ENCODE measurements around the gene PRPH. TPM values are rescaled to one million over a fixed set of nuclear protein-coding genes. Genes with fewer than 3 reads are reported as not detected.

Gene PRPH
- total and polyA plus RNA-seq, 2 of the 4 experiments (the other 2 are of a cell fraction) = not detected

GRCh38 chr12:49304161-49304560, 9.2 kb downstream of the PRPH start:
- dilution Hi-C loops (cut with HindIII; ENCODE audit: low sequenced_read_pairs, unreplicated experiment) = no loop called here
- intact Hi-C loops (cut with micrococcal nuclease) = no loop called here
- ATAC-seq (ENCODE audit: low read depth) = peak; percentile 53
- no peaks in the 10 kb centered on the region; the same call in 1 of the 2 replicates for H3K9me3 ChIP-seq (ENCODE audit: control insufficient read depth, insufficient read depth, low read length)
- no peaks in the 10 kb centered on the region for H4K20me1 ChIP-seq (ENCODE audit: insufficient read depth, low read length)
- no peaks in the 10 kb centered on the region for H3K36me3 ChIP-seq (ENCODE audit: control insufficient read depth, insufficient read depth, low read length)
- no peak overlapping the region for H3K23ac ChIP-seq (ENCODE audit: low read depth, low read length)
- in situ Hi-C loops (cut with MboI; ENCODE audit: low sequenced_read_pairs) = no loop called here
- 100% methylated on average over 1 of the region's 2 CpGs; no CpG with 5 or more reads in 1 of the 2 experiments for WGBS, 2 experiments (ENCODE audit: extremely low coverage in 2 of 2, insufficient read length in 1 of 2)
- 0 out of 2 replicates have a peak, but pooled peaks cover 4% of the 10 kb centered on the region for H3K9me1 ChIP-seq (ENCODE audit: insufficient read depth, low read length)
- H2AFZ ChIP-seq (replicated peaks; ENCODE audit: low read length, poor library complexity) = no peak overlapping the region
- no peak overlapping the region for H4K91ac ChIP-seq (ENCODE audit: insufficient read depth, low read depth, low read length)
- TF ChIP-seq MAZ (IDR thresholded peaks at IDR 0.05; ENCODE audit: borderline replicate concordance, low read depth, low read length) = no peak
- no peak for TF ChIP-seq MAFK (IDR thresholded peaks at IDR 0.05; ENCODE audit: low read depth, low read length)
- no peak for TF ChIP-seq CEBPB (IDR thresholded peaks at IDR 0.05; ENCODE audit: low read depth, low read length)
- no peak for TF ChIP-seq POLR2A (IDR thresholded peaks at IDR 0.05; ENCODE audit: low read depth, low read length)
- TF ChIP-seq CTCF (conservative IDR thresholded peaks at IDR 0.05; ENCODE audit: low read depth, low read length) = no peak
- no peak for TF ChIP-seq NFE2L2 (IDR thresholded peaks at IDR 0.05; ENCODE audit: low read depth, low read length)
- no peak for TF ChIP-seq BHLHE40 (IDR thresholded peaks at IDR 0.05; ENCODE audit: low read depth, low read length)
- TF ChIP-seq RFX5 (IDR thresholded peaks at IDR 0.05; ENCODE audit: low read depth, low read length) = no peak
- no peak for TF ChIP-seq ELK1 (IDR thresholded peaks at IDR 0.05; ENCODE audit: borderline replicate concordance, low read depth, low read length)
- H3K18ac ChIP-seq (ENCODE audit: low read depth, low read length) = no peak overlapping the region
- H3K79me1 ChIP-seq (ENCODE audit: low read depth in 1 of 2, low read length in 2 of 2) = no peaks in the 10 kb centered on the region
- no peak overlapping the region for H2AK5ac ChIP-seq (ENCODE audit: low read depth, low read length)
- H2AK9ac ChIP-seq (replicated peaks; ENCODE audit: low read depth, low read length, poor library complexity) = no peak overlapping the region
- H3K27me3 ChIP-seq (ENCODE audit: control insufficient read depth, insufficient read depth, low read length) = peaks cover 24% of the 10 kb centered on the region
- H4K8ac ChIP-seq (ENCODE audit: low read depth in 2 of 2, low read length in 2 of 2) = no peak overlapping the region
- H3K4me2 ChIP-seq (ENCODE audit: low read depth, low read length) = no peak overlapping the region
- H4K5ac ChIP-seq (ENCODE audit: low read depth, low read length) = no peak overlapping the region
- no peak overlapping the region for H3K56ac ChIP-seq (ENCODE audit: extremely low read depth, insufficient read depth, low read length)
- no peak overlapping the region for H2BK5ac ChIP-seq (ENCODE audit: low read depth, low read length, poor library complexity, severe bottlenecking)
- no peak overlapping the region for H3K27ac ChIP-seq (ENCODE audit: insufficient read depth, low read length)
- ChIA-PET POLR2A (ENCODE audit: unreplicated experiment) (no interaction called here), CTCF (interaction anchor here (1.2 kb wide), 2 partner anchors 27 to 44 kb away, joined by 3 read pairs; no protein-coding TSS in a partner anchor)
- H3K14ac ChIP-seq (replicated peaks; ENCODE audit: low read depth, low read length) = no peak overlapping the region
- no peaks in the 10 kb centered on the region for H3K4me1 ChIP-seq (ENCODE audit: control insufficient read depth, insufficient read depth, low read length)
- H3K4me3 ChIP-seq (ENCODE audit: insufficient read depth, low read depth, low read length) = no peak overlapping the region
- H2BK120ac ChIP-seq (ENCODE audit: low read depth, low read length) = no peak overlapping the region
- H2BK20ac ChIP-seq (ENCODE audit: low read depth, low read length) = no peak overlapping the region
- no peak overlapping the region for H3K9ac ChIP-seq (ENCODE audit: low read depth, low read length)
- H3K4ac ChIP-seq (ENCODE audit: low read depth, low read length) = no peak overlapping the region
- DNase-seq = peak; percentile 62
- no TSS peak for BruUV-seq (replicated peaks)
- no peak overlapping the region for H2BK15ac ChIP-seq (ENCODE audit: low read depth, low read length)
